GM19193 (cell line): ENCODE measurements around the gene ZNF536.

Experiments used
- POLR2A ChIP-seq: IDR thresholded peaks from 4 replicates; pipeline ENCODE4 v1.6.1; 2011; ENCODE audit not compliant: insufficient read depth, insufficient read length; ENCODE audit errors: extremely low read depth

The ZNF536 gene

DNA sequence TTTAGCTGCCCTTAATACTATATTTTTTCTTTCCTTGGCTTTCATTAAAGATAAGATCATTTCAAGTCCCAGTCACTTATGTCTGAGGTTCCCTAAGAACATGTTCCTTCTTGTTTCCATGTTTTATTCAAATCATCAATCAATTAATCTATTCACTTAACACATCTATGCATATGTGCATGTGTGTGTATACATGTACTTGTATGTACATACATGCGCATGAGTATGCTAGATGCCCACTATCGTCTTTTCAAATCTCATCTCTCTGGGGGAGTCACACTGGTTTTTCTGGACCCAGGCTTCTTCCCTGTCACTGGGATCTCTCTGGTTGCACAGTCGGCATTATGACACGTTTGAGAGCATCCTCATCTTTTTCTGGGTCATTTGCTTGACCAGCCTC, 108.9 kb downstream of the ZNF536 start:
- no peak for TF ChIP-seq POLR2A

DNA sequence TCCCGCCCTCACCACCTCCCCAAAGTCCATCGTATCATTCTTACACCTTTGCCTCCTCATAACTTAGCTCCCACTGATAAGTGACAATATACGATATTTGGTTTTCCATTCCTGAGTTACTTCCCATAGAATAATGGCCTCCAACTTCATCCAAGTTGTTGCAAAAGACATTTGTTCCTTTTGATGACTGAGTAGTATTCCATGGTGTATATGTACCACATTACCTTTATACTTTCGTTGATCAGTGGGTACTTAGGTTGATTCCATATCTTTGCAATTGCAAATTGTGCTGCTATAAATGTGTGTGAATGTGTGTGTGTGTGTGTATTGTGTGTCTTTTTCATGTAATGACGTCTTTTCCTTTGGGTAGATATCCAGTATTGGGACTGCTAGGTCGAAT, 109.6 kb downstream of the ZNF536 start:
- no peak for TF ChIP-seq POLR2A

DNA sequence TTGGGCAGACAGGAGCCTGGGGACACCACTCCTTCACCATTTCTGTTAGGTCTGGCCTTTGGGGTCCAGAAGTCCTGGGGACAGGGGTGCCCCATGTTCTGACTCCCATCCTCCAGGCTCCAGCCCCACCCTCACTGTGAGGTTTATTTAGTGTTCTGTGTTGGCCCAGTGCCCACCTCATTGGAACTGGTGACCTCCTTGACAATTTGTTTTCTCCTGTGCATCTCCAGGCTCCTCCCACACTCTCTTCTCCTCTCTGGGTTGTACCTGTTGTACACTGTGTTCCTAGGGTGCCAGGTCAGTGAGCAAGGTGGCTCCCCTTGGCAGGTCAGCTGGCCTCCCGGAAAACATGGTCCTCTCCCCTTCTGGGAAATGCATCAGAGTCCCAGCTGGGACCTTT, 110.8 kb downstream of the ZNF536 start:
- no peak for TF ChIP-seq POLR2A

DNA sequence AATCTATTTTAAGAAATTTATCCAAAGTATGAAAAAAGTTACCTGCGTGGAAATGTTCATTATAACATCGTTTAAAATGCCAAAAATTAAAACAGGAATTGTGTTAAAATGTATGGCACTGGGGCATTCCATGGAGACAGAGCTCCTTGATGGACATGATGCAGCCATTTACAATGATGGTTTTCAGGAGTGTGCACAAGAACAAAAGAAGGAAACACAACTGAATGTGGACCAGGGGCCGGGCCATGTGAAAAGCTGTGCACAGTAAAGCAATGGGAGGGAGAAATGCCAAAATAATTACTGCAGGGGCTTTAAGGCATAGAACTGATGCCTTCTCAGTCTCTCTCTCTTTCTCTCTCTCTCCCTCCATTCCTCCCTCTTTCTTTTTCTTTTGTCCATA, 115.0 kb downstream of the ZNF536 start:
- TF ChIP-seq POLR2A = no peak

DNA sequence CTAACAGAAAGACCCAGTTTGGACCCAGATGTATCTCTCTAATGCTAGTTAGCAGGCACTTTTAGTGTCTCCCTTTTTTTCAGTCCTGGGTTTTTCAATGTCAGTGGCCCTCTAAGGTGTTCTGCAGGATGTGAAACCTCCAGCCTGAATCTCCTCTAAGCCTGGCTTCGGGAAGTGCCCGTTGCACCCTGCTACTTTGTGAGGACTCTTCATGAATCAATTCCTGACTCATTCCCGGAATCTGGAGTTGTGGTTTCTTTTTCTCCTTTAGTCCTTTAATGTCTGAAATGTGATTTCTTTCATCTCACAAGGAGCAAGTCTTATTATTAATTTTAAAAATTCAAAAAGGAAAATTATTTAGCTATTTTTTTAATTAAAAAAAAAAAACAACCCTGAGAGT, 116.0 kb downstream of the ZNF536 start:
- TF ChIP-seq POLR2A = no peak

DNA sequence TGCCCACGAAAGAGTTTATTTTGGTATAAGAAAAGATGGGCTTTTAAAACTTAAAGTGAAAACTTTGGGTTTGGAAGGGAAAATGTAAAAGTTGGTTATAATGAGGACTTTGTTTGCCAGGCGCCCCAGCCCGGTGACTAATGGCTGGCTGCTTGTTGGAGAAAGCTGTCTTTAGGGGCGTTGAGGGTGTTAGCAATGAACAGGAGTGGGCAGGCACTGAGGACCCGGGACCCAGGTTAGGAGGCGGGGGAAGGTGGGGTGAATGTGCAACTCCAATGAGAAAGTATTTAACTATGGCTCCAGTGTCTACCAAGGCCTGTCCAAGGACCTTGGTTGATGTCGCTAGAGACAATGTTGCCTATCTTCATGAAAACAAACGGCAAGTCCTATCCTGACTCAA, 118.6 kb downstream of the ZNF536 start:
- no peak for TF ChIP-seq POLR2A

DNA sequence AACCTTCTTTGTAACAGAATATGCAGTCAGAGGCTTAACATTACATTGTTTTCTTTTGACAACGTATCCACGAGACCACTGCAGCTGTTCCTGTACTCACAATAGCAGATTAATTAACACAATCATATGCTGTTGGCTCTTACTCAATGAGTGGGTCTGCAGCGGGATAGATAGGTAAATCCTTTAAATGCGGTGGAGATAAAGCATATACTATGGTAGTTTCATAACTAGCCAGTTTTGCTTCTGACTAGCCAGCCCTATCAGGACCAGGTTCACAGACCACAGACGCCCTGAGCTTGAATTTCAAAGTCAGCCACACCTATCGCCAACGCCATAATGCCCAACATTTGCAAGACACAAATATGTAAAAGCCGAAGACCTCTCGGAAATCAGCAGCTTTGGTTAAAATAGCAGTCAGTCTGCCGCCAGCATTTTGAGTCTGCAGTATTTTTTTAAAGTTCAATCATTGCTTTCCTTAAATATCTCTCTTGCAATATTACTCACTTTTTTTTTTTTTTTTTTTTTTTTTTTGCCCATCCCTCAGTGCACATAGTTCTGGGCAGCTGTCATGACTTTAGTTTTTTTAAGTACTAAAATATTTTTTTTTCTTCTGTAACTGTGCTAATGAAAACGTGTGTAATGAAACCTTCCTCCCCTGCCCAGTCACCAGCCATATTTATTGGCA, 120.5 kb downstream of the ZNF536 start:
- TF ChIP-seq POLR2A = no peak

DNA sequence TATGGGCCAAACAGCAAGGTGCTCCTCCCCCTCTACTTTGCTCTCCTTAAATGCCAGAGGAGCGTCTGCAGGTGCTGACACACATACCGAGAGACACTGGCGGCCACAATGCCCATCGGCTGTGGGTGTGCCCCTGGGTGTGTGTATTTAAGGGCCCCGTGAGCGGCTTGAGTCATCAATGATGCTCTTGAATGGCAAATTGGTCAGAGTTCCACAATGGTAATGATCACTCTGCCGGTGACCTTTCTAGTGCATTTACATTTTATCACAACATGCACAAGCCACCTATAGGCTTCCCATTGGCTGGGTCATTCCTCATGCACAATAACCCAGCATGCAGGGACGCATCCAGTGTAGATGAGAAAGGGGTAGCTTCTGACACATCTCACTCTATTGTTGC, 124.8 kb downstream of the ZNF536 start:
- no peak for TF ChIP-seq POLR2A

DNA sequence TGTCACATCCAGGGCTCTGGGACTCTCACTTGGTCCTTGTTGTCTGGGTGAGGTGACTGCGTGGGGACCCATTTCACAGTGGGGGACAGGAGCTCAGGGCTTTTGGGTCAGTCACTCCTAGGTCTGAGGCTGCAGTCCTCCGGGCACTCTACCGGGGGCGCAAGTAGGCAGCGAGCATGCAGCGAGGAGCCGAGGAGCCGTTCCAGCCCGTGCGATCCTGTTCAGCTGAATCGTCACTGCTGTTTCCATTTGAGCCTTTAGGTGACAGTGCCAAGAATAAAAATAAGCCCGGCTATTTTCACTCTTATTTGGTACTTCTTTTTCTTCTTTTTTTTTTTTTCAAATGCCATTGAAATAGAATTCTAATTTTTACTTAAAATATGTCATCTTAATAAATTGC, 126.5 kb downstream of the ZNF536 start:
- TF ChIP-seq POLR2A = no peak

DNA sequence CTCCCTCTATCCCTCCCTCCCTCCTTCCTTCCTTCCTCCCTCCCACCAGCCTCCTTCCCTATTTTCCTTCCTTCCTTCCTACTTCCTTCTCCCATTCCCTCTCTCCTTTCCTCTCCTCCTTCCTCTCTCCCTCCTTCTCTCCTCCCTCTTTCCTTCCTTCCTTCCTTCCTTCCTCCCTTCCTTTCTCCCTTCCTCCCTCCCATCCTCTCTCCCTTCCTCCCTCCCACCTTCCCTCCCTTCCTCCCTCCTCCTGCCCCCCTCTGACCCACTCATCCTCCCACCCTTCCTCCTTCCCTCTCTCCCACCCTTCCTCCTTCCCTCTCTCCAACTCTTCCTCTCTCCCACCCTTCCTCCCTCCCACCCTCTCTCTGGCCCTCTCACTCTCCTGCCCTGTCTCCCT, 132.1 kb downstream of the ZNF536 start:
- TF ChIP-seq POLR2A = no peak

DNA sequence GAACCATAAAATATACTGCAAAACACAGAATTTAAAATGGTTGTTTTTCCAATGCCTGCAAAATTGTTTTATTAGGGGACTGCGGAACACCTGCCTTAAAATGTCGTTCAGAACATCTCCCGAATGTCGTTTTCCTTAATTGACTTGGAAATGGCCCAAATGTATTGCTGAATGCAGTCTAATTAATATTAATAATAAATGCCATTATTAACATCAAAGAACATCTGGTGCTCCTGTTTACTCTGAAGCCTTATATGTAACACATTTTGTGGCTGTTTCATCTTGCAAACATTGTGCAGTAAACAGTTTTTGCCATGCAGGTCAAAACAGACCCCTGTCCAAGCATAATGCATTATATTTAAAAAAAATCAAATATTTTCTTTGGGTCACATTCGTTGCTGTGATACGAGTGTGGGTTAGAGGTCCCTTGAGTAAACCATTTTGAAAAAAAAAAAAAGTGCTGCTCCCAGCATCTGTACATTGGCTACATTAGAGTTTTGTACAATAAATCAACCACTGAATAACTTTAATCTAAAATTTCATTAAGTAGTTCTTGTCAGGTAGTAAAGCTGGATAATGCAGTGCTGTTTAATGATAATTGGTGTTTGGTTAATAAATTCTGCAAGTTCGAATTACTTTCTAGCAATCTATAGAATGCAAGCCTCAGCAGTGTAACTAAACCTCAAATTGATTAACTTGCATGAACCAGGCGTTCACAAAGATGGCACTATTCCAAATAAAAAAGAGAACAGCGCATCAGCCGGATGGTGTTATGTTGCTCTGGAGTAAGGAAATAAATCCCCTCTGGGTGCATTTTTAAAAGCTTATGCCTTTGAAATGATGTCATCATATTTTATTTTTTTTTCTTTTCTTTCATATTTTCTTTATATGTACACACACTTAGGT, 140.2 kb downstream of the ZNF536 start:
- no peak for TF ChIP-seq POLR2A

DNA sequence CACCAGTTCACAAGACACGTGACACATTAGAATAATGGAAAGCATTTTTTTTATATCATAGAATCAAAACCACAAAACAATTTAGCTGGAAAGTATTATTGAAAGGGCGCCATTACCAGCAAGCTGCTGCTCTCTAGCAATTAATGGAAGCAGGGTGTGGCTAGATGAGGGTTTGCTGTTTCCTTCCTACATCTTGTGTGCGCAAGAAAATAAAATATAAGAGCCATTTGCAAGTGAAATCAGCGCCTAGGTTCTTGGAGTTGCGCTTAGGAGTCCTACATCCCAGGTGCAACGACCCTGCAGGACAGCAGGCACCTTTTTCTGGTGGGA, 140.9 kb downstream of the ZNF536 start:
- no peak for TF ChIP-seq POLR2A

DNA sequence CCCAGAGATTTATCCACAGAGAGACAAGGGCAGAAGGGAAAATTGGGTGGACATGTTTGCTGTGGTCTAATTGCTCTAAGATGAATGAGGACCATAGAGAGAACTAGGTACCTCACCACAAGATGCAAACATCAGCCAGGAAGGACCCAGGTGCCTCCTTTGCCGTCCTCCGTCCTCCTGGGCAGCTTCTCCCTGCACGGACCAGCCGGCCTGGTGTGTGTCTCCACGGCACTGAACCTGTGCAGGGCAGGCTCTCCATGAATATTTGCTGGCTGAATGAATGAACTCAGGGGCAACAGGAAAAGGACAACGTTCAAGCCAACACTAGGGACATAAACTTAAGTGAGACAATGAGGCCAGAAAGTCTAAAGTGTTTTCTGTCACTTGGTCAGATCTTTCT, 143.9 kb downstream of the ZNF536 start:
- no peak for TF ChIP-seq POLR2A

DNA sequence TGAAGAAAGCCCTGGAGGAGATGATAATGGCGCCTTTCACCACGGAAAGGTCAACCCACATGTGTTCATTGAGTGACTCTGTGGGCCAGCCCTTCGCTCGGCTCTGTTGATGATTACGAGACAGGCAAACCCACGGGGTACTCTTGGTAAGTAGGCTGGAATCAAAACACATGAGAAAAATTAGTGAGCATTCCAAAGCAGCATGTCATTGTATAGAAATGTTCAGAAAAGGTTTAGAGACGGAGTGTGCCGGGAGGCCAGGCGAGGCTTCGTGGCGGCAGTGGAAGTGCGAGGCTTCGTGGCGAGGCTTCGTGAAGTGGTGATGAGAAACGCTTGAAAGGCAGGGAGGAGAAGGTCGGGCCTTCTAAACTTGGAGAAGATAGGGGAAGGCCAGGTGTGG, 144.3 kb downstream of the ZNF536 start:
- no peak for TF ChIP-seq POLR2A

DNA sequence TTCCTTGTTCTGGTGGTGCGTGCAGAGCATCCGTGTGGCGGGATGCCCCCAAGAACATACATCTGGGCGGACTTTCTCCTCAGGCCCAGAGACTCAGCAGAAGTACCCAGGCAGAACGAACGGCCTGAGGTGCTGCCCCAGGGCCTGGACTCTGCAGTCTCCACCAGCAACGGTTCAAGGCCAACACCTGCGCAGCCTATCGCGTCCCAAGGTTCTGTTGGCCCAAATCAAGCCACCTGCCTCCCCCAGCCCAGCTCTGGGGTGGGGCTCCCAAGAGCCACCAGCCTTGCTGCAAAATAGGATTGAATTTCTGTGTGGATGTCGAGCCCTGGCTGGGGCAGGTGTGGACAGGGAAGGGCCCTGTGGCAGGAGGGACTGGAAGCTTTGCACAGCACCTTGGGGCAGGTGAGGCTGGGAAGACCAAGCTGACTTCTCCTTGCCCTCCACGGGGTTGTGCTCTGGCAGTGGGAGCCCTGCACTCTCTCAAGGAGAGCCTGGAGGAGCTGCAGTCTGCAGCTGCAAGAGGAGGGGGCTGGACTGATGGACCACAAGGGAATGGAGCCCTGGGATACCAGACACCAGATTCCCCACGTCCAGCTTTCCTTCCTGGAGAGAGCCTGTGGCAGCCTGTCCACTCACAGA, 146.9 kb downstream of the ZNF536 start:
- no peak for TF ChIP-seq POLR2A
